Right hindlimb (tissue), 1 donor: Measurements from ENCODE around the gene ITGA8.
"Not testable (repeated sequence)": the region's sequence is repeated elsewhere in the genome, so short reads cannot be mapped to it uniquely, and the experiment has no call there.

ENCODE experiments used
- DNase-seq: peaks from one replicate; pipeline ENCODE4 v3.0.0-alpha.2; 2018

The ITGA8 gene

DNA sequence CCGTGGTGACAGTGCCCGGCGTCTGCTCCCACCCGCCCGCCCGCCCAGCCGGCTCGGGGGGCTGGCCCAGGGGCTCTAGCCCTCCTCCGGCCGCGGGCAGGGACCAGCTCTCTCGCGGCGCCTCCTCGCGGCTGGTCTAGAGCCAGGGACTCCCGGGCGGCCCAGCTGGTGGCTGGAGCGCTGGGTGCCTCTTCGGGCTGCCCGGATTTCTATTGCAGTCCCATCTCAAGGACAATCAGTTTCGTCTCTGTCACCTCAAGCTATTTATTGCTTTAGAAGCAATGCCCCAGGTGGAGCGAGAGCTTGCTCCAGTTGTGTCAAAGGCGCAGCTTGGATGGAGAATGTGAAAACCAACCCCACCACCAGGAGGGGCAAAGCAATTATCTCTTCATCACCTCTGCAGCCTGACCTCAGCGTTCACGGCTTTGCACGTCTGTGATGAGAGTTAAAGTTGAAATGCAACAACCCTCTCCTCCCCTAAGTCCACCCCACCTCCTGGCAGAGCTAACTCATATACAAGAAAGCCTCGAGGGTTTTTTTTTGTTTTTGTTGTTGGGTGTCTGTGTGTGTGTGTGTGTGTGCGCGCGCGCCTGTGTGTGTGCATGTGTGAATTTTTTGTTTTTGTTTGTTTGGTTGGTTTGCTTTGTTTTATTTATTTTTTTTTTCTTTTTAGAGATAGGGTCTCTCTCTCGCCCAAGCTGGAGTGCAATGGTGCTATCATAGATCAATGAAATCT is at the start of gene ITGA8:
ITGA8 (minus strand) TSS at position 24 of the 736 bp plus-strand sequence. CDS start 151 bp downstream, outside the sequence.
- DNase-seq: peak; percentile 81

GRCh38 chr10:15764892-15765454 is 45.3 kb upstream of the ITGA8 start:
- DNase-seq: no peak

DNA sequence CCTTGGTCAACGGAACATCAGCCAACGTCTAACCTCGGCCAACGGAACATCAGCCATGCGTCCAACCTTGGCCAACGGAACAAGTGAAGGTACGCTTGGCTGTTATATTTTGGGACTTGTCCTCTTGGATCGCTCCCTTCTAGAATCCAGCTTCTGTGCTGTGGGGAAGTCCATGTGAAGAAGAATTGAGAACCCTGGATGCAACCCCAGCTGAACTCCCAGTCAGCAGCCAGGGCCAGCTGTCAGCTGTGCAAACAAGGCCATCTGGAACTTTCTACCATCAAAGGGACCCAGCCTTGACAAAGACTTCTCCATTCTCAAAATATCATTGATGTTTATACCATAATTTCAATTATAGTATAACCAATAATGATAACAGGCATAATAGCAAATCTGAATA is 43.3 kb upstream of the ITGA8 start:
- no peak for DNase-seq

DNA sequence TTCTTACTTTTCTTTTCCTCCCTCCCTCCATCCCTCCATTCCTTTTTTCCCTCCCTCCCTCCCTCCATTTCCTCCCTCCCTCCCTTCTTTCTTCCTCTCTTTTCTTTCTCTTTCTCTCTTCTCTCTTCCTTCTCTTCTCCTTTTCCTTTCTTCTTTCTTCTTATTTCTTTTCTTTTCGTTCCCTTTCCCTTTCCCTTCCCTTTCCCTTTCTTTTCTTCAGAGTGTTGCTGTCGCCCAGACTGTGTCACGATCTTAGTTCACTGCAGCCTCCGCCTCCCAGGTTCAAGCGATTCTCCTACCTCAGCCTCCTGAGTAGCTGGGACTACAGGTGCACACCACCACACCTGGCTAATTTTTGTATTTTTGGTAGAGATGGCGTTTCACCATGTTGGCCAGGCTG is 42.5 kb upstream of the ITGA8 start:
- not testable (repeated sequence) for DNase-seq

- DNase-seq: not testable (repeated sequence)
These were observed 41.5 kb upstream of the ITGA8 start for GRCh38 chr10:15761224-15761623.

GRCh38 chr10:15760681-15761080 is 41.0 kb upstream of the ITGA8 start:
- DNase-seq: no peak

GRCh38 chr10:15759265-15759664 is 39.5 kb upstream of the ITGA8 start:
- no peak for DNase-seq

GRCh38 chr10:15758618-15759017 is 38.9 kb upstream of the ITGA8 start:
- no peak for DNase-seq

GRCh38 chr10:15754937-15755336 is 35.2 kb upstream of the ITGA8 start:
- DNase-seq: no peak

- peak; percentile 41 for DNase-seq
These were observed 31.3 kb upstream of the ITGA8 start for GRCh38 chr10:15751046-15751445.

DNA sequence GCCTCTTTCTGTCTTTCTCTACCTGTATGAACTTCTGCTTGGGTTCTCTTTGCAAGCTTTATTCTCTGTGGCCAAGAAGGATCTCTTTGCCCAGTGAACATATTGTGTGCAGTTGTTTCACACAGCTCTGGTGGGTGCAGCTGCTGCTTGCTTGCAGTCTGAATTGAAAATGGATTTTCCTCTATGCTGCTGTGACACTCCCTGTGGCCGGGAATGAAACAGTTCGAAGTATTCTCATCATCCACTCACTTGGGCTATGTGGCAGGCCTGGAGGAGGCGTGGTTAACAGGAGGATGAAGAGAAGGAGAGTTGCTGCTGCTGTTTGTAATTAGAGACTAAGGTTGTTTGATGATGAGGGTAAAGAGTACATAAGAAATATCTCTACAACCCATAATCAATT is 28.4 kb upstream of the ITGA8 start:
- DNase-seq: peak; percentile 72

DNA sequence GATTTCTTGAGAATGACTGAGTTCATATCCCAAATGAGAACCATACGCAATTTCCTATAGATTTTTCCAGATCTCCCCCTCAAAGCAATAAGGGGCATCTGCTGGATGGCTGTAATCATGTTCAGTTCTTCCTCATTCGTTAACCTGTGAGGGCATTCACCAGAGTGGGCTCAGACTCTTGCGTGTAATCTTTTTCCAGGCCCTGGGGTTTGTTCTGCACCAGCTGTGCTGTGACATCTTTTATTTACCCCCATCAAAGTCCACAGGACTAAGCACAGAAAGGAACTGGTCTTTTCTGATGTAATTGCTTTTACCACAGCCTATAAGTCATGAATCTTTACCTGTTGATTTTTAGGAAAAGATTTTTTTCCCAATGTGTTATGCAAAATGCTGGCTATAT is 27.9 kb upstream of the ITGA8 start:
- no peak for DNase-seq

DNA sequence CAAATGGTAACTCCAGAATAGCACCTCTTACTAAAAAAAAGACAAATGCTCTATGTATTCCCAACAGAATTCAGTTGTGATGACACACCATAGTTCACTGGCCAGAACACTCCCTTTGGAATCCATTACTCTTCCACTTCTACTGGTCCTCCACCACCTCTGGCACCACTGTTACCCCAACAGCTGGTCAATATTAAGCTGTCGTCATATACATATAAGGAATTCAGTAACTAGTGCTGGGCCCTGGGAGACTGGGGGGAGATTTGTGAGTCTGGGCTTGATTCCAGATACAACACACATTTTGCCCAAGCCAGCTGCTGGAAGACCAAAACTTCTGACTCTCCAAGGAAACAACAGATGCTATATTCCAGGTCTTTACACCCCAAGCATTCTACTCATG is 26.0 kb upstream of the ITGA8 start:
- DNase-seq: peak; percentile 89

DNA sequence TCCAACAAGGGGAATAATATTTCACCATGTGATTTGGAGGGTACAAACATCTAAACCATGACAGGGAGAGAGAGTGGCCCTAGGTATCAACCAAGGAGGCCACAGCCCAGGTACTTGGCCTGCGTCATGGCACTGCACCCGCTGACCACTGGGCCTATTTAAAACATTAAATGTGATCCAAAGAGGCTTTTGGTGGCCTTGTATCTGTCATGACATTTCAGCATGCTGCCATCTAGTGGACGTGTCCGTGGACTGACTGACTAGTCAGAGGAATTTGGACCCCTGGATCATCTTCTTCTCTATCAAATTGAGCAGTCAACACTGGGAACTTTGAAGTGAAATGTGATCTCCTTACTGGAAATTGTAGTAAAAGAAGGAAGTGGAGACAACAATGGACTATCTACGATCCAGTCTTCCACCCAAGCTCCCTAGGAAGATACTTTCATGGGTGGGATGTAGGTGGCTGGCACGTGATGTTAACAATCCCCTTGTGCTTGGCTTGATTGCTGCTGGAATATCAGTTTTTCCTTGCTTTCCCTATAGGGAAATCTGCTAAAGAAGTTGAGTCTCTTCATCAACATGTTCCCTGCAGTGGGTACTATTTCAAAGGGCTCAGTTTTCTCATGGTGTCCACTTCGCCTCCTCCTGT is 24.6 kb upstream of the ITGA8 start:
- DNase-seq: no peak

- DNase-seq: no peak
These were observed 23.7 kb upstream of the ITGA8 start for GRCh38 chr10:15743443-15743842.

- DNase-seq: no peak
These were observed 23.1 kb upstream of the ITGA8 start for GRCh38 chr10:15742836-15743235.

GRCh38 chr10:15742102-15742501 is 22.4 kb upstream of the ITGA8 start:
- DNase-seq: no peak

DNA sequence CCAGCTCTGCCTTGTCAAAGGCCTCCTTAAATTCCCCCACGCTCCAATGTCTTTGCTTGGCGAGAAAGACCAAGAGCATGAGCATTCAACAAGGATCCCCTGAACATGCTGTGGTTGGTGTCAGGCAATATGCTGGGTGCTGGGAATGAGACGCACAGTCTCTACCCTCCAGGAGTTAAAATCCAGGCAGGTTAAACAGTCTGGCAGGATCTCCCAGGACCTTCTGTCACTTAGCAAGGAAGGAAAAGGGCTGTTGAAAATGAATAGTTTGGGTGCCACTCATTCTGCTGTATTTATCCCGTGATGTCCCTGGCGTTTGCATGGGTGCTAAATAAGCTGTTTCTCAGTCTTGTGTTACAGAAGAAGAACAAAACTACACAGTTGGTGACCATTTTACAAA is 21.9 kb upstream of the ITGA8 start:
- no peak for DNase-seq

DNA sequence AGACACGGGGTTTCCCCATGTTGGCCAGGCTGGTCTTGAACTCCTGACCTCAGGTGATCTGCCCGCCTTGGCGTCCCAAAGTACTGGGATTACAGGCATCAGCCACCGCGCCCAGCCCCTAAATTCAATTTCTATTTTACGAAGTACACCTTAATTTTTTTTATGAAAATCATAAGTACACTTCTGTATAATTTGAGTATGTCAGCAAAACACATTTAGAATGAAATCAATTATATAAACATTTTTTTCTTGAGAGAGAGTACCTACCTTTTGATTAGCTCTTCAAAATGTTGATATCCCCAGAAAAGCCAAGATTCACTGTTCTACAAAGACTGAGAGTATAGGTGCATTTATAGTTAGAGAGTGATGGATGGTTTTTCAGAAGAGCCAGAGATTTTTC is 20.5 kb upstream of the ITGA8 start:
- no peak for DNase-seq

- peak; percentile 78 for DNase-seq
These were observed 19.7 kb upstream of the ITGA8 start for GRCh38 chr10:15739254-15739970.

- peak; percentile 85 for DNase-seq
These were observed 18.7 kb upstream of the ITGA8 start for GRCh38 chr10:15738270-15738925.

- DNase-seq: peak; percentile 48
These were observed 17.9 kb upstream of the ITGA8 start for GRCh38 chr10:15737656-15738055.

DNA sequence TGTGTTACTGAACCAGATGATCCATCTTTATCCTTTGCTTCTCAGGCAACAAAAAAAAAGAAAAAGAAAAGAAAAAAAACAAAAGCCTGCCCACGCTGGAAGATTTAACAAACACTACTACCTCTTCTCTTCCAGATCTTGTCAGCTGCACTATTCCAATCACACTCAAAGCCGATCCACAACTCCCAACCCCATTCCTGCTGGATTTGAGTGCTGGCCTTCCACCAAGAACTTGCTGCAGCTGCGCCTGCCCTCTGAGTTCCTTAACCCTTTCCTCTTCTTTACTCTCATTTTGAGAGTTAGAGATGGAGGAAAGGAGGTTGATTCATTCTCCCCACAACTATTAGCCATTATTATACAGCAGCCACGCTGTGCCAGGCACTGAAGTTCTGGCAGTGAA is 16.0 kb upstream of the ITGA8 start:
- DNase-seq: peak; percentile 92
